Keratinocyte (primary cell): ENCODE results near the gene HCAR2. TPM values are rescaled to one million over a fixed set of nuclear protein-coding genes. Genes with fewer than 3 reads are reported as not detected.
A peak's percentile ranks its signal among the peaks of the same experiment; 100 is the strongest.

Experiments used
- DNase-seq: peaks from one replicate; pipeline ENCODE4 v3.0.0-alpha.2; 2011; ENCODE audit warnings: low read depth, missing footprints, low spot score
- FAIRE-seq: peaks from 2 replicates; lab custom pipeline; 2011; peaks lifted over from hg19 to GRCh38; lab: Jason Lieb, UNC
- H2AFZ ChIP-seq: 2 replicates; pipeline ENCODE4 v1.6.0; 2012; ENCODE audit warnings: low read length, control low read depth, inconsistent platforms; ENCODE audit not compliant: control insufficient read depth
- H3K27ac ChIP-seq: 2 replicates; pipeline ENCODE4 v1.5.1; 2011; ENCODE audit warnings: low read length; ENCODE audit not compliant: control insufficient read depth, insufficient read depth
- H3K27me3 ChIP-seq: 3 replicates; pipeline ENCODE4 v1.6.0; 2011; ENCODE audit warnings: low read length; ENCODE audit not compliant: control insufficient read depth, insufficient read depth; ENCODE audit errors: extremely low read depth
- H3K36me3 ChIP-seq, 2 experiments: 2 replicates in 1 of 2; 3 replicates in 1 of 2; pipeline ENCODE4 v1.5.1; 2011; ENCODE audit warnings: low read length in 2 of 2, mild to moderate bottlenecking in 1 of 2; ENCODE audit not compliant: control insufficient read depth in 2 of 2, insufficient read depth in 2 of 2; ENCODE audit errors: extremely low read depth in 1 of 2
- H3K4me1 ChIP-seq: 3 replicates; pipeline ENCODE4 v1.5.1; 2011; ENCODE audit warnings: low read length; ENCODE audit not compliant: control insufficient read depth, insufficient read depth; ENCODE audit errors: extremely low read depth
- H3K4me2 ChIP-seq: 3 replicates; pipeline ENCODE4 v1.6.0; 2011; ENCODE audit warnings: low read depth, low read length; ENCODE audit not compliant: control insufficient read depth, insufficient read depth; ENCODE audit errors: extremely low read depth
- H3K4me3 ChIP-seq, 3 experiments: fragments of 200-600 bp in 1 of 3; sonication (generic) in 1 of 3; 2 replicates in 2 of 3; 3 replicates in 1 of 3; pipeline ENCODE4 v1.5.1; 2011 to 2016; ENCODE audit warnings: low read length in 3 of 3, mild to moderate bottlenecking in 3 of 3, control low read depth in 2 of 3, inconsistent platforms in 1 of 3, low read depth in 1 of 3, mixed read lengths in 1 of 3, mixed run types in 1 of 3, moderate library complexity in 1 of 3; ENCODE audit not compliant: control insufficient read depth in 2 of 3, insufficient read depth in 2 of 3; ENCODE audit errors: extremely low read depth in 1 of 3
- H3K79me2 ChIP-seq: 2 replicates; pipeline ENCODE4 v1.6.0; 2012; ENCODE audit warnings: low read length; ENCODE audit not compliant: control insufficient read depth, insufficient read depth
- H3K9ac ChIP-seq: 3 replicates; pipeline ENCODE4 v1.6.0; 2011; ENCODE audit warnings: low read length; ENCODE audit not compliant: control insufficient read depth, insufficient read depth; ENCODE audit errors: extremely low read depth
- H3K9me1 ChIP-seq: 3 replicates; pipeline ENCODE4 v1.6.0; 2011; ENCODE audit warnings: low read length; ENCODE audit not compliant: control insufficient read depth, insufficient read depth; ENCODE audit errors: extremely low read depth
- H3K9me3 ChIP-seq: 2 replicates; pipeline ENCODE4 v1.5.1; 2012; ENCODE audit warnings: low read depth, low read length; ENCODE audit not compliant: control insufficient read depth
- H4K20me1 ChIP-seq: 3 replicates; pipeline ENCODE4 v1.6.0; 2011; ENCODE audit warnings: low read length; ENCODE audit not compliant: control insufficient read depth, insufficient read depth; ENCODE audit errors: extremely low read depth
- CTCF ChIP-seq, 3 experiments: IDR thresholded peaks in 1 of 3; conservative IDR thresholded peaks in 1 of 3; optimal IDR thresholded peaks in 1 of 3; 2 replicates in 2 of 3; 3 replicates in 1 of 3; pipeline versions ENCODE3 to v1.5.1; 2011; ENCODE audit warnings: low read length in 3 of 3, mild to moderate bottlenecking in 3 of 3, moderate library complexity in 2 of 3, control low read depth in 1 of 3, inconsistent platforms in 1 of 3; ENCODE audit not compliant: insufficient read depth in 2 of 3; ENCODE audit errors: extremely low read depth in 1 of 3
- EZH2 ChIP-seq: IDR thresholded peaks from one replicate; pipeline ENCODE4 v1.6.1; 2012; ENCODE audit warnings: inconsistent platforms, mild to moderate bottlenecking, low read length, moderate library complexity
- dilution Hi-C: fragments of 300-500 bp; cut with MboI; formaldehyde crosslinking; loops from one replicate; pipeline ENCODE4 v1.7.0; 2020; ENCODE audit warnings: low sequenced_read_pairs; ENCODE audit not compliant: extremely low pct_ligation_motif_present
- polyA plus RNA-seq, 5 experiments: library from polyadenylated mRNA; depleted of rRNA in 3 of 5; stranded (reverse) in 3 of 5; stranded (forward) in 1 of 5; unstranded in 1 of 5; fragments of >200 nt; gene quantifications; 1 replicate in 1 of 5; 2 replicates in 3 of 5; 3 replicates in 1 of 5; pipeline versions ENCODE4 v1.2.1 to v1.2.3, GENCODE V29; 2011 to 2012; ENCODE audit warnings: missing spikeins in 2 of 5, low read depth in 1 of 5, low replicate concordance in 1 of 5

The HCAR2 gene
- polyA plus RNA-seq, 1 donor (not counting 4 experiments of a cell fraction or from before 2014, with no cell fraction given) = 18.3 TPM

DNA sequence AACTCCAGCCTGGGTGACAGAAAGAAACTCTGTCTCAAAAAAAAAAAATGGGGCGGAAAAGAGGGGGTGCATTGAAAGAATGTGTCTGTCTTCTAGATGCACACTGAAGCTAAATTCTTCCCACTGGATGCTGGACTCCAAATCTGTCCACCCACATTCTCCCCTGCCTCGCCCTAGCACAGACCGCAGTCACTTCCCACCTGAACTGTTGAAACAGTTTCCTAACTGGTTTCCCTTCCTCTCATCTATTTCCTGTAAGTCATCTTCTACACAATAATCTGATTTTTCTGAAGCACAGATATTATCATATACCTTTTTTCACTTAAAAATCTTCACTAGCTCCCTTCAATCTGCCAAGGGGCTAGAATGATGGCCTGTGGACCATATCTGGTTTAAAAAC is 29.0 kb upstream of the HCAR2 start:
- DNase-seq (no peak), FAIRE-seq (no peak)
- Histone ChIP-seq H3K9ac (no peak overlapping the region), H3K36me3 (no peaks in the 10 kb centered on the region), H3K27ac (no peak overlapping the region), H3K4me3 (no peak overlapping the region), H3K9me1 (no peaks in the 10 kb centered on the region), H3K9me3 (no peaks in the 10 kb centered on the region), H3K4me2 (no peak overlapping the region), H4K20me1 (no peaks in the 10 kb centered on the region), H3K4me1 (no peaks in the 10 kb centered on the region), H3K79me2 (no peaks in the 10 kb centered on the region), H3K27me3 (no peaks in the 10 kb centered on the region), H2AFZ (no peak overlapping the region)
- TF ChIP-seq CTCF (optimal IDR thresholded peaks at IDR 0.05 in 1 of 3, IDR thresholded peaks at IDR 0.05 in 1 of 3, conservative IDR thresholded peaks at IDR 0.05 in 1 of 3; ENCODE audit: extremely low read depth in 1 of 3, insufficient read depth in 2 of 3, low read length in 3 of 3) (no peak), EZH2 (no peak)
- dilution Hi-C loops = no loop called here

- no peak for FAIRE-seq
- H3K9ac ChIP-seq = peak within 1 kb of the TSS; percentile 20
- H3K79me2 ChIP-seq = no peaks in the 10 kb centered on the region
- peak within 1 kb of the TSS; percentile 23 for H2AFZ ChIP-seq
- no peak for DNase-seq
- peak within 1 kb of the TSS; percentile 17 for H3K4me2 ChIP-seq
- H3K36me3 ChIP-seq = no peaks in the 10 kb centered on the region
- no peaks in the 10 kb centered on the region for H3K9me1 ChIP-seq
- H3K9me3 ChIP-seq = no peaks in the 10 kb centered on the region
- dilution Hi-C loops = no loop called here
- H4K20me1 ChIP-seq = no peaks in the 10 kb centered on the region
- H3K27ac ChIP-seq = no peak within 1 kb of the TSS
- TF ChIP-seq EZH2 = no peak
- peak within 1 kb of the TSS in 1 of 3 experiments; percentile 8 for H3K4me3 ChIP-seq
- peaks cover 11% of the 10 kb centered on the region for H3K4me1 ChIP-seq
- no peaks in the 10 kb centered on the region for H3K27me3 ChIP-seq
Measured at GRCh38 chr12:122730215-122731014, 27.3 kb upstream of the HCAR2 start, which contains the start of gene HCAR1. TSS of gene HCAR1 (minus strand) at chr12:122730844. CDS start at chr12:122730339, 505 bp downstream.
